Mesothelial cell of epicardium (in vitro differentiated cells): ENCODE measurements around the gene BLOC1S4. TPM values are rescaled to one million over a fixed set of nuclear protein-coding genes. Genes with fewer than 3 reads are reported as not detected.

Source experiments
- DNase-seq, 2 experiments: peaks; one replicate each; pipeline ENCODE4 v3.0.0; 2021; ENCODE audit warnings: low spot score in 2 of 2; ENCODE audit not compliant: unreplicated experiment in 2 of 2
- H3K27ac Mint-ChIP-seq: 2 replicates; pipeline ENCODE4 v1.8.0; 2021; ENCODE audit warnings: mixed read lengths
- H3K27me3 Mint-ChIP-seq: 2 replicates; pipeline ENCODE4 v1.8.0; 2021; ENCODE audit warnings: low read depth, mixed read lengths
- H3K36me3 Mint-ChIP-seq: 2 replicates; pipeline ENCODE4 v1.8.0; 2021; ENCODE audit warnings: mixed read lengths
- H3K4me1 Mint-ChIP-seq: 2 replicates; pipeline ENCODE4 v1.8.0; 2021; ENCODE audit warnings: mixed read lengths
- H3K4me3 Mint-ChIP-seq: 2 replicates; pipeline ENCODE4 v1.8.0; 2021; ENCODE audit warnings: mild to moderate bottlenecking, moderate library complexity, mixed read lengths
- H3K9me3 Mint-ChIP-seq: 2 replicates; pipeline ENCODE4 v1.8.0; 2021; ENCODE audit warnings: mixed read lengths
- CTCF ChIP-seq: fragments of 200-600 bp; sonication (generic); IDR thresholded peaks from one replicate; pipeline ENCODE4 v1.5.0; 2021; ENCODE audit warnings: antibody characterized with exemption; ENCODE audit not compliant: unreplicated experiment
- total RNA-seq: library from RNA; stranded (reverse); gene quantifications from 3 replicates; pipeline ENCODE4 v1.2.1, GENCODE V29; 2021

The BLOC1S4 gene
- total RNA-seq, 1 donor from 2014 or later: 18.0 TPM

GRCh38 chr4:6673660-6674499 lies 42.1 kb upstream of the BLOC1S4 start:
- peak overlapping the region; percentile 78 for H3K4me3 Mint-ChIP-seq
- H3K27me3 Mint-ChIP-seq: no peaks in the 10 kb centered on the region
- peak; percentile 87 to 90 for DNase-seq
- H3K9me3 Mint-ChIP-seq: no peaks in the 10 kb centered on the region
- H3K27ac Mint-ChIP-seq: peak overlapping the region; percentile 96
- H3K36me3 Mint-ChIP-seq: peaks cover 24% of the 10 kb centered on the region
- peaks cover 37% of the 10 kb centered on the region for H3K4me1 Mint-ChIP-seq
- no peak for TF ChIP-seq CTCF

GRCh38 chr4:6674500-6675149 lies 41.3 kb upstream of the BLOC1S4 start:
- Mint-ChIP-seq H3K36me3 (peaks cover 22% of the 10 kb centered on the region), H3K27me3 (no peaks in the 10 kb centered on the region), H3K4me3 (peak overlapping the region; percentile 78), H3K27ac (peak overlapping the region; percentile 48), H3K9me3 (no peaks in the 10 kb centered on the region), H3K4me1 (peaks cover 37% of the 10 kb centered on the region)
- no peak for DNase-seq
- TF ChIP-seq CTCF: no peak

GRCh38 chr4:6676722-6677558 lies 39.0 kb upstream of the BLOC1S4 start:
- Mint-ChIP-seq H3K27ac (no peak overlapping the region), H3K27me3 (no peaks in the 10 kb centered on the region), H3K4me3 (no peak overlapping the region), H3K9me3 (peaks cover 7% of the 10 kb centered on the region), H3K4me1 (peaks cover 37% of the 10 kb centered on the region), H3K36me3 (peaks cover 26% of the 10 kb centered on the region)
- TF ChIP-seq CTCF: no peak
- DNase-seq: no peak

- Mint-ChIP-seq H3K27me3 (no peaks in the 10 kb centered on the region), H3K4me1 (peaks cover 18% of the 10 kb centered on the region), H3K27ac (no peak overlapping the region), H3K4me3 (no peak overlapping the region), H3K9me3 (peaks cover 7% of the 10 kb centered on the region), H3K36me3 (peaks cover 26% of the 10 kb centered on the region)
- DNase-seq: no peak
- no peak for TF ChIP-seq CTCF
These were observed 35.5 kb upstream of the BLOC1S4 start for GRCh38 chr4:6680372-6681034.

GRCh38 chr4:6681191-6681590 lies 34.8 kb upstream of the BLOC1S4 start:
- Mint-ChIP-seq H3K27ac (no peak overlapping the region), H3K27me3 (no peaks in the 10 kb centered on the region), H3K9me3 (peaks cover 7% of the 10 kb centered on the region), H3K4me3 (no peak overlapping the region), H3K36me3 (peaks cover 26% of the 10 kb centered on the region), H3K4me1 (peaks cover 11% of the 10 kb centered on the region)
- DNase-seq: no peak
- no peak for TF ChIP-seq CTCF
